Measurements from ENCODE around the gene FRMD4B. TPM values are rescaled to one million over a fixed set of nuclear protein-coding genes. Genes with fewer than 3 reads are reported as not detected.
A peak's percentile ranks its signal among the peaks of the same experiment; 100 is the strongest.

The FRMD4B gene
- total and polyA plus RNA-seq, 2 experiments from 2014 or later, result not detected

- Histone ChIP-seq H3K79me2 (ENCODE audit: insufficient read depth) (no peaks in the 10 kb centered on the region), H3K9me3 (ENCODE audit: low read depth) (no peaks in the 10 kb centered on the region), H3K27me3 (replicated peaks; ENCODE audit: insufficient read depth) (no peaks in the 10 kb centered on the region), H3K36me3 (ENCODE audit: low read depth) (no peaks in the 10 kb centered on the region), H3K4me1 (ENCODE audit: insufficient read depth) (peaks cover 14% of the 10 kb centered on the region), H2AFZ (no peak overlapping the region), H3K4me2 (ENCODE audit: unreplicated experiment) (no peak overlapping the region), H4K20me1 (ENCODE audit: insufficient read depth) (no peaks in the 10 kb centered on the region), H3K9ac (no peak overlapping the region), H3K27ac (no peak overlapping the region), H3K9me2 (ENCODE audit: insufficient read depth) (no peaks in the 10 kb centered on the region), H3K4me3 (no peak overlapping the region), H3F3A (ENCODE audit: insufficient read depth) (peaks cover 16% of the 10 kb centered on the region)
- no peak for DNase-seq
- in situ Hi-C loops (cut with MboI), result no loop called here
- TF ChIP-seq EZH2 (IDR thresholded peaks at IDR 0.05; ENCODE audit: insufficient read depth, poor library complexity, severe bottlenecking), result no peak
- TF ChIP-seq EZH2phosphoT487 (IDR thresholded peaks at IDR 0.05; ENCODE audit: insufficient read depth, low read depth), result no peak
- WGBS, 2 experiments (ENCODE audit: low coverage in 1 of 2, low lambda C conversion rate in 2 of 2, missing lambda C conversion rate in 2 of 2), result 55 to 56% methylated on average over 9 of the region's 9 CpGs
Observed at GRCh38 chr3:69413551-69414207, 27.8 kb upstream of the FRMD4B start.

DNA sequence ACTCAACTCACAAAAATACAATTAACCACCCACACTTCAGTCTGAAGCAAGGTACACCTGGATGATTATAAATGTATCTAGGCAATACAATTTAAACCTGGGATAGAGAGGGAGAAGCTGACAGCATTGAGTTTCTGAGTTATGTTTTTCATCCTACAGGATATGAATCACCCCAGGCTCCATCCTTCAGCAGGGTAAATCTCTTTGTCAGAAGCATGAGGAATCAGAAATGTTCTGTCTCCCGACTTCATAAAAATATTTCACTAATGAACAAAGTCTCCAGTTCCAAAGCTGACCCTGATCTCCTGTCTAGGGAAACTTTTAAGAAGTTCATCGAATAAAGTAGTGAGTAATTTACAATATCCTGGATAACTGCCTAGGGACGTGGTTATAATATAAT lies 25.5 kb upstream of the FRMD4B start:
- Histone ChIP-seq H3K36me3 (ENCODE audit: low read depth) (no peaks in the 10 kb centered on the region), H2AFZ (no peak overlapping the region), H3K27me3 (replicated peaks; ENCODE audit: insufficient read depth) (no peaks in the 10 kb centered on the region), H3K9ac (no peak overlapping the region), H3K9me2 (ENCODE audit: insufficient read depth) (no peaks in the 10 kb centered on the region), H3K27ac (no peak overlapping the region), H3F3A (ENCODE audit: insufficient read depth) (peaks cover 16% of the 10 kb centered on the region), H3K4me3 (peak overlapping the region; percentile 8; the same call in 1 of the 2 replicates), H3K79me2 (ENCODE audit: insufficient read depth) (no peaks in the 10 kb centered on the region), H3K4me2 (ENCODE audit: unreplicated experiment) (peak overlapping the region; percentile 32), H3K9me3 (ENCODE audit: low read depth) (no peaks in the 10 kb centered on the region), H4K20me1 (ENCODE audit: insufficient read depth) (no peaks in the 10 kb centered on the region), H3K4me1 (ENCODE audit: insufficient read depth) (peaks cover 14% of the 10 kb centered on the region)
- in situ Hi-C loops (cut with MboI), result no loop called here
- no peak for TF ChIP-seq EZH2phosphoT487 (IDR thresholded peaks at IDR 0.05; ENCODE audit: insufficient read depth, low read depth)
- no peak for TF ChIP-seq EZH2 (IDR thresholded peaks at IDR 0.05; ENCODE audit: insufficient read depth, poor library complexity, severe bottlenecking)
- 0 to 2% methylated on average over 3 of the region's 3 CpGs for WGBS, 2 experiments (ENCODE audit: low coverage in 1 of 2, low lambda C conversion rate in 2 of 2, missing lambda C conversion rate in 2 of 2)
- peak; percentile 61 for DNase-seq

- H3K36me3 ChIP-seq (ENCODE audit: low read depth), result no peaks in the 10 kb centered on the region
- H3F3A ChIP-seq (ENCODE audit: insufficient read depth), result peaks cover 16% of the 10 kb centered on the region
- no peaks in the 10 kb centered on the region for H3K27me3 ChIP-seq (replicated peaks; ENCODE audit: insufficient read depth)
- no peak overlapping the region for H3K4me2 ChIP-seq (ENCODE audit: unreplicated experiment)
- H3K9me2 ChIP-seq (ENCODE audit: insufficient read depth), result no peaks in the 10 kb centered on the region
- H3K4me1 ChIP-seq (ENCODE audit: insufficient read depth), result peaks cover 14% of the 10 kb centered on the region
- in situ Hi-C loops (cut with MboI), result no loop called here
- WGBS, 2 experiments (ENCODE audit: low coverage in 1 of 2, low lambda C conversion rate in 2 of 2, missing lambda C conversion rate in 2 of 2), result 32 to 33% methylated on average over 8 of the region's 8 CpGs
- no peak overlapping the region for H3K4me3 ChIP-seq
- TF ChIP-seq EZH2phosphoT487 (IDR thresholded peaks at IDR 0.05; ENCODE audit: insufficient read depth, low read depth) (no peak), EZH2 (IDR thresholded peaks at IDR 0.05; ENCODE audit: insufficient read depth, poor library complexity, severe bottlenecking) (no peak)
- no peaks in the 10 kb centered on the region for H3K9me3 ChIP-seq (ENCODE audit: low read depth)
- no peak overlapping the region for H3K27ac ChIP-seq
- H4K20me1 ChIP-seq (ENCODE audit: insufficient read depth), result no peaks in the 10 kb centered on the region
- DNase-seq, result peak; percentile 71
- no peaks in the 10 kb centered on the region for H3K79me2 ChIP-seq (ENCODE audit: insufficient read depth)
- no peak overlapping the region for H2AFZ ChIP-seq
- H3K9ac ChIP-seq, result no peak overlapping the region
Observed at GRCh38 chr3:69410301-69410700, 24.4 kb upstream of the FRMD4B start.

- Histone ChIP-seq H3K4me3 (no peak overlapping the region), H3F3A (ENCODE audit: insufficient read depth) (peaks cover 16% of the 10 kb centered on the region), H3K36me3 (ENCODE audit: low read depth) (no peaks in the 10 kb centered on the region), H3K9me2 (ENCODE audit: insufficient read depth) (no peaks in the 10 kb centered on the region), H3K9ac (no peak overlapping the region), H4K20me1 (ENCODE audit: insufficient read depth) (no peaks in the 10 kb centered on the region), H3K4me2 (ENCODE audit: unreplicated experiment) (no peak overlapping the region), H3K27me3 (replicated peaks; ENCODE audit: insufficient read depth) (no peaks in the 10 kb centered on the region), H3K4me1 (ENCODE audit: insufficient read depth) (peaks cover 14% of the 10 kb centered on the region), H3K9me3 (ENCODE audit: low read depth) (no peaks in the 10 kb centered on the region), H3K27ac (no peak overlapping the region), H2AFZ (no peak overlapping the region), H3K79me2 (ENCODE audit: insufficient read depth) (no peaks in the 10 kb centered on the region)
- in situ Hi-C loops (cut with MboI), result no loop called here
- WGBS, 2 experiments (ENCODE audit: low coverage in 1 of 2, low lambda C conversion rate in 2 of 2, missing lambda C conversion rate in 2 of 2), result 95 to 100% methylated on average over 1 of the region's 1 CpG
- TF ChIP-seq EZH2phosphoT487 (IDR thresholded peaks at IDR 0.05; ENCODE audit: insufficient read depth, low read depth) (no peak), EZH2 (IDR thresholded peaks at IDR 0.05; ENCODE audit: insufficient read depth, poor library complexity, severe bottlenecking) (no peak)
- no peak for DNase-seq
Observed at GRCh38 chr3:69409831-69410230, 23.9 kb upstream of the FRMD4B start.
